ENCODE measurements around the gene MFAP3L. TPM values are rescaled to one million over a fixed set of nuclear protein-coding genes. Genes with fewer than 3 reads are reported as not detected.
A peak's percentile ranks its signal among the peaks of the same experiment; 100 is the strongest.

MFAP3L gene
- total RNA-seq, 1 experiment from 2014 or later, result 5.1 TPM

GRCh38 chr4:170051402-170051801, 25.2 kb upstream of the MFAP3L start:
- Histone ChIP-seq H2BK5ac (ENCODE audit: insufficient read length, low read length) (no peak overlapping the region), H3K27ac (ENCODE audit: insufficient read length, low read depth, low read length) (no peak overlapping the region), H3K18ac (ENCODE audit: insufficient read length, low read depth, low read length) (no peak overlapping the region), H3K27me3 (ENCODE audit: insufficient read depth, low read length) (no peaks in the 10 kb centered on the region), H3K4me1 (ENCODE audit: insufficient read depth, low read length) (no peaks in the 10 kb centered on the region), H4K8ac (replicated peaks; ENCODE audit: insufficient read length, low read depth, low read length) (no peak overlapping the region), H2AK5ac (ENCODE audit: insufficient read length, low read length) (no peak overlapping the region), H3K79me1 (ENCODE audit: insufficient read depth, low read depth, low read length, poor library complexity, severe bottlenecking) (no peaks in the 10 kb centered on the region), H2BK120ac (ENCODE audit: low read depth, low read length, poor library complexity, severe bottlenecking) (no peak overlapping the region), H3K23ac (ENCODE audit: insufficient read length, low read depth, low read length) (no peak overlapping the region), H2AFZ (ENCODE audit: low read length) (no peak overlapping the region), H2BK20ac (ENCODE audit: low read depth, low read length, poor library complexity, severe bottlenecking) (no peak overlapping the region), H2BK12ac (ENCODE audit: insufficient read length, low read depth, low read length) (no peak overlapping the region), H3K9me3 (ENCODE audit: control insufficient read depth, low read depth, low read length) (no peaks in the 10 kb centered on the region), H3K23me2 (ENCODE audit: insufficient read length, low read depth, low read length, poor library complexity, severe bottlenecking) (no peaks in the 10 kb centered on the region), H2BK15ac (ENCODE audit: low read depth, low read length) (no peak overlapping the region), H4K20me1 (ENCODE audit: control insufficient read depth, insufficient read depth, insufficient read length) (no peaks in the 10 kb centered on the region), H3T11ph (ENCODE audit: low read length) (no peak overlapping the region), H3K9ac (ENCODE audit: extremely low read depth, insufficient read length, low read length) (no peak overlapping the region), H3K56ac (ENCODE audit: insufficient read length, low read depth, low read length) (no peak overlapping the region), H4K5ac (ENCODE audit: insufficient read length, low read depth, low read length) (no peak overlapping the region), H3K79me2 (ENCODE audit: insufficient read depth, low read length) (no peaks in the 10 kb centered on the region), H3K4me2 (ENCODE audit: insufficient read depth, insufficient read length, low read length) (no peak overlapping the region), H3K4ac (ENCODE audit: low read depth, low read length) (no peak overlapping the region), H4K91ac (ENCODE audit: insufficient read length, low read depth, low read length) (no peak overlapping the region), H3K14ac (ENCODE audit: insufficient read depth, low read length) (no peak overlapping the region)
- Mint-ChIP-seq H3K4me3 (no peak overlapping the region), H3K4me1 (peaks cover 3 to 10% of the 10 kb centered on the region in 2 experiments; a peak in 3 of 4 replicates), H3K9me3 (peaks cover 2 to 3% of the 10 kb centered on the region in 2 experiments; a peak in 3 of 5 replicates), H3K27me3 (ENCODE audit: low read depth) (no peaks in the 10 kb centered on the region), H3K36me3 (ENCODE audit: insufficient read depth in 1 of 3, low read depth in 3 of 3) (0 out of 7 replicates have a peak, but pooled peaks cover 0 to 4% (median 0%) of the 10 kb centered on the region in 3 experiments), H3K27ac (peak overlapping the region in 2 of 3 experiments; percentile 29 to 60; a peak in 4 of 7 replicates)
- no CpG with 5 or more reads among the region's 2 CpGs for WGBS (ENCODE audit: extremely low coverage, insufficient read length, low lambda C conversion rate)
- DNase-seq, result no peak
- no peak for TF ChIP-seq CTCF (conservative IDR thresholded peaks at IDR 0.05)

All from H9 (cell line).